ENCODE results near the gene CCHCR1.
A peak's percentile ranks its signal among the peaks of the same experiment; 100 is the strongest.
"Not testable (repeated sequence)": the region's sequence is repeated elsewhere in the genome, so short reads cannot be mapped to it uniquely, and the experiment has no call there.

Gene CCHCR1

GRCh38 chr6:31183859-31184258, 26.3 kb upstream of the CCHCR1 start:
- DNase-seq (ENCODE audit: low read depth in 2 of 2), result not testable (repeated sequence)

GRCh38 chr6:31183287-31183686, 25.7 kb upstream of the CCHCR1 start:
- DNase-seq (ENCODE audit: low read depth in 2 of 2), result not testable (repeated sequence)

GRCh38 chr6:31180500-31180899, 22.9 kb upstream of the CCHCR1 start:
- DNase-seq (ENCODE audit: low read depth in 2 of 2), result peak in 1 of 2 donors; percentile 43

GRCh38 chr6:31179896-31180295, 22.3 kb upstream of the CCHCR1 start:
- no peak for DNase-seq (ENCODE audit: low read depth in 2 of 2)

GRCh38 chr6:31179042-31179386, 21.4 kb upstream of the CCHCR1 start:
- no peak for DNase-seq (ENCODE audit: low read depth in 2 of 2)

- no peak for DNase-seq (ENCODE audit: low read depth in 2 of 2)
These were observed 20.8 kb upstream of the CCHCR1 start for GRCh38 chr6:31178143-31179041.

- DNase-seq (ENCODE audit: low read depth in 2 of 2), result no peak
These were observed 18.4 kb upstream of the CCHCR1 start for GRCh38 chr6:31175971-31176370.

- no peak for DNase-seq (ENCODE audit: low read depth in 2 of 2)
These were observed 16.8 kb upstream of the CCHCR1 start for GRCh38 chr6:31174378-31174777.

- DNase-seq (ENCODE audit: low read depth in 2 of 2), result no peak
These were observed 15.8 kb upstream of the CCHCR1 start for GRCh38 chr6:31173406-31173805.

- DNase-seq (ENCODE audit: low read depth in 2 of 2), result no peak
These were observed 15.4 kb upstream of the CCHCR1 start for GRCh38 chr6:31172973-31173384.

- no peak for DNase-seq (ENCODE audit: low read depth in 2 of 2)
These were observed 14.6 kb upstream of the CCHCR1 start for GRCh38 chr6:31171931-31172905.

GRCh38 chr6:31170987-31171671, 13.5 kb upstream of the CCHCR1 start:
- DNase-seq (ENCODE audit: low read depth in 2 of 2), result no peak

- DNase-seq (ENCODE audit: low read depth in 2 of 2), result no peak
These were observed 12.9 kb upstream of the CCHCR1 start, which contains the start of gene POU5F1 for GRCh38 chr6:31170600-31170881. POU5F1 (minus strand) TSS chr6:31170682; CDS start chr6:31170620, 62 bp downstream.

GRCh38 chr6:31169858-31170599, 12.4 kb upstream of the CCHCR1 start:
- DNase-seq (ENCODE audit: low read depth in 2 of 2), result not testable (repeated sequence)

GRCh38 chr6:31169123-31169857, 11.7 kb upstream of the CCHCR1 start:
- no peak for DNase-seq (ENCODE audit: low read depth in 2 of 2)

GRCh38 chr6:31168606-31169005, 11.0 kb upstream of the CCHCR1 start:
- no peak for DNase-seq (ENCODE audit: low read depth in 2 of 2)

- DNase-seq (ENCODE audit: low read depth in 2 of 2), result no peak
These were observed 8.4 kb upstream of the CCHCR1 start for GRCh38 chr6:31165986-31166385.

- DNase-seq (ENCODE audit: low read depth in 2 of 2), result not testable (repeated sequence)
These were observed 7.6 kb upstream of the CCHCR1 start for GRCh38 chr6:31165064-31165832.

- DNase-seq (ENCODE audit: low read depth in 2 of 2), result not testable (repeated sequence)
These were observed 7.0 kb upstream of the CCHCR1 start for GRCh38 chr6:31164475-31165063.

All from activated CD4-positive, alpha-beta T cell treated with anti-CD3 and anti-CD28 coated beads for 24 hours (primary cell).